ENCODE measurements around the gene TLCD5. TPM values are rescaled to one million over a fixed set of nuclear protein-coding genes. Genes with fewer than 3 reads are reported as not detected.

Gene TLCD5
- total RNA-seq, 2 donors from 2014 or later = 0.62 to 1.3 TPM

GRCh38 chr11:120307476-120307875, 17.6 kb upstream of the TLCD5 start:
- no peak overlapping the region for H3K4me3 ChIP-seq
- no peaks in the 10 kb centered on the region for H3K9me3 ChIP-seq
- intact Hi-C loops (cut with DNase I) = no loop called here
- no peaks in the 10 kb centered on the region for H3K36me3 ChIP-seq
- DNase-seq = no peak
- H3K4me1 ChIP-seq = peaks cover 3% of the 10 kb centered on the region
- no peak overlapping the region for H3K27ac ChIP-seq
- no peak overlapping the region for H3K9ac ChIP-seq (ENCODE audit: low read depth in 2 of 2, low read length in 2 of 2)
- no peaks in the 10 kb centered on the region for H3K27me3 ChIP-seq
- TF ChIP-seq, protein P1, sequence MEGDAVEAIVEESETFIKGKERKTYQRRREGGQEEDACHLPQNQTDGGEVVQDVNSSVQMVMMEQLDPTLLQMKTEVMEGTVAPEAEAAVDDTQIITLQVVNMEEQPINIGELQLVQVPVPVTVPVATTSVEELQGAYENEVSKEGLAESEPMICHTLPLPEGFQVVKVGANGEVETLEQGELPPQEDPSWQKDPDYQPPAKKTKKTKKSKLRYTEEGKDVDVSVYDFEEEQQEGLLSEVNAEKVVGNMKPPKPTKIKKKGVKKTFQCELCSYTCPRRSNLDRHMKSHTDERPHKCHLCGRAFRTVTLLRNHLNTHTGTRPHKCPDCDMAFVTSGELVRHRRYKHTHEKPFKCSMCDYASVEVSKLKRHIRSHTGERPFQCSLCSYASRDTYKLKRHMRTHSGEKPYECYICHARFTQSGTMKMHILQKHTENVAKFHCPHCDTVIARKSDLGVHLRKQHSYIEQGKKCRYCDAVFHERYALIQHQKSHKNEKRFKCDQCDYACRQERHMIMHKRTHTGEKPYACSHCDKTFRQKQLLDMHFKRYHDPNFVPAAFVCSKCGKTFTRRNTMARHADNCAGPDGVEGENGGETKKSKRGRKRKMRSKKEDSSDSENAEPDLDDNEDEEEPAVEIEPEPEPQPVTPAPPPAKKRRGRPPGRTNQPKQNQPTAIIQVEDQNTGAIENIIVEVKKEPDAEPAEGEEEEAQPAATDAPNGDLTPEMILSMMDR (IDR thresholded peaks at IDR 0.05) = no peak

- TF ChIP-seq, protein P1 (IDR thresholded peaks at IDR 0.05) = no peak
- no peak overlapping the region for H3K4me3 ChIP-seq
- no peaks in the 10 kb centered on the region for H3K27me3 ChIP-seq
- no peak overlapping the region for H3K27ac ChIP-seq
- peaks cover 3% of the 10 kb centered on the region for H3K4me1 ChIP-seq
- DNase-seq = no peak
- intact Hi-C loops (cut with DNase I) = no loop called here
- H3K9ac ChIP-seq (ENCODE audit: low read depth in 2 of 2, low read length in 2 of 2) = no peak overlapping the region
- H3K9me3 ChIP-seq = no peaks in the 10 kb centered on the region
- no peaks in the 10 kb centered on the region for H3K36me3 ChIP-seq
Observed at GRCh38 chr11:120308081-120308480, 17.0 kb upstream of the TLCD5 start.

DNA sequence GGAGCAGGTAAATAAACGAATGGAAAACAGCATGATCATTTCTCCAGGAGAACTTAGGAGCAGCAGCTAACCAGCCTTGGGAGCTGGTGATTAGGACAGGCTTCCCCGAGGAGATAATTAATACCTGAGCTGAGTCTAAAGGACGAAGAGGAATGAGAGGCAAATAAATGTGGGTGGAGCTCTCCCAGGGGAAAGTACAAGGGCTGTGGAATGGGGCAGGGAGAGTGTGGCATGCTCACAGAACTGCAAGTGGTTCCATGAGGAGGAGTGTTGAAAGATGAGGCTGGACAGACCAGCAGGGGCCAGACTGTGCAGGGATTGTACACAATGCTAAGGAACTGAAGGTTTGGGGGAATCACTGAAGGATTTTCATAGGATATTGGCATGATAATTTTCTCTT, 14.2 kb upstream of the TLCD5 start:
- Histone ChIP-seq H3K4me1 (peaks cover 3% of the 10 kb centered on the region), H3K27ac (peak overlapping the region; percentile 3), H3K4me3 (no peak overlapping the region), H3K9me3 (no peaks in the 10 kb centered on the region), H3K36me3 (no peaks in the 10 kb centered on the region), H3K27me3 (no peaks in the 10 kb centered on the region), H3K9ac (ENCODE audit: low read depth in 2 of 2, low read length in 2 of 2) (peak overlapping the region in 1 of 2 donors; percentile 8)
- DNase-seq = peak; percentile 74
- intact Hi-C loops (cut with DNase I) = no loop called here
- TF ChIP-seq, protein P1 (IDR thresholded peaks at IDR 0.05) = no peak

- intact Hi-C loops (cut with DNase I) = no loop called here
- Histone ChIP-seq H3K27me3 (no peaks in the 10 kb centered on the region), H3K9ac (ENCODE audit: low read depth in 2 of 2, low read length in 2 of 2) (no peak overlapping the region), H3K27ac (no peak overlapping the region), H3K9me3 (no peaks in the 10 kb centered on the region), H3K4me3 (no peak overlapping the region), H3K4me1 (peaks cover 3% of the 10 kb centered on the region), H3K36me3 (no peaks in the 10 kb centered on the region)
- TF ChIP-seq, protein P1 (IDR thresholded peaks at IDR 0.05) = no peak
- no peak for DNase-seq
Observed at GRCh38 chr11:120314861-120315260, 10.2 kb upstream of the TLCD5 start.

- H3K4me1 ChIP-seq = no peaks in the 10 kb centered on the region
- DNase-seq = peak; percentile 92
- H3K4me3 ChIP-seq = no peak overlapping the region
- no peaks in the 10 kb centered on the region for H3K9me3 ChIP-seq
- no peaks in the 10 kb centered on the region for H3K36me3 ChIP-seq
- intact Hi-C loops (cut with DNase I) = no loop called here
- H3K27ac ChIP-seq = no peak overlapping the region
- H3K9ac ChIP-seq (ENCODE audit: low read depth in 2 of 2, low read length in 2 of 2) = no peak overlapping the region
- H3K27me3 ChIP-seq = no peaks in the 10 kb centered on the region
- TF ChIP-seq, protein P1 (IDR thresholded peaks at IDR 0.05) = no peak
Observed at GRCh38 chr11:120316880-120317688, 8.0 kb upstream of the TLCD5 start.
